Gastroesophageal sphincter (tissue), 3 donors: ENCODE data around the gene MRFAP1L1.

Source experiments
- EP300 ChIP-seq: sonication (generic); formaldehyde crosslinking; IDR thresholded peaks from one replicate; pipeline ENCODE4 v1.6.1; 2017; ENCODE audit warnings: antibody characterized with exemption, mild to moderate bottlenecking
- POLR2A ChIP-seq, 2 donors: fragments of 450-650 bp; IDR thresholded peaks; one replicate each; pipeline ENCODE4 v1.6.1; 2017; ENCODE audit warnings: antibody characterized with exemption in 2 of 2, mild to moderate bottlenecking in 2 of 2, moderate library complexity in 1 of 2
- POLR2AphosphoS5 ChIP-seq: sonication (generic); formaldehyde crosslinking; IDR thresholded peaks from one replicate; pipeline ENCODE4 v1.6.1; 2017; ENCODE audit warnings: antibody characterized with exemption
- TF ChIP-seq, protein P1 (sequence below), 4 experiments: fragments of 200-600 bp in 2 of 4; fragments of 450-650 bp in 2 of 4; sonication (generic) in 1 of 4; IDR thresholded peaks; one replicate each; pipeline ENCODE4 v1.5.1; 2017 to 2019; ENCODE audit warnings: antibody characterized with exemption in 4 of 4, mild to moderate bottlenecking in 2 of 4, moderate library complexity in 2 of 4

DNA sequence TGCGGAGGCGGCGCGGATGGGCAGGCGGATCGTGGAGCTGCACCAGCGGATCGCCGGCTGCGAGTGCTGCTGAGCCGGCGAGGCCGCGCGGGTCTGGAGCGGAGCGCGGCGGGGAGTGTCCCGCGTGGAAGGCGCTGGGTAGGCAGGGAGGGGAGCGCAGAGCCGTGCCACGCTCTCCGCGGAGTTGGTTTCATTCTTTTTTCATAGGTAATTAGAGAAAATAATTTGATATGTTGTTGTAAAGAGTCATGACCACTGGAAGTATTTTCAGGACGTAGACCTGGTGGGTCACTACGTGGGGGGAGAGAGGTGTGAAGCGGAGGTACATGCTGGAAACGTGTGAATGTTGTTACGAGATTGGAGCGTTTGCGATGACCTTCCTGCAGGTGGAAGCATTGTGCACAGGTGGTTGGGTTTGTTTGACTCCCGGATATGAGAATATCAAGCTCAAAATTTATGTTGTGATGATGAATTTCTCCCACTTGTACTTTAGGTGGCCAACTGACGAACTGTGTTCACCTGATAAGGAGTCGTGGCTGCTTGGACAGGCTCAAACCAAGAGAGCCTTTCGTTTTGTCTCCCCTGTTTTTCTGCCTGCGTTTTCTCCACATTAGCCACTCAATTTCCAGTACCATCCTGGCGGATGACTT, 35.0 kb downstream of the MRFAP1L1 start:
- TF ChIP-seq, protein P1, sequence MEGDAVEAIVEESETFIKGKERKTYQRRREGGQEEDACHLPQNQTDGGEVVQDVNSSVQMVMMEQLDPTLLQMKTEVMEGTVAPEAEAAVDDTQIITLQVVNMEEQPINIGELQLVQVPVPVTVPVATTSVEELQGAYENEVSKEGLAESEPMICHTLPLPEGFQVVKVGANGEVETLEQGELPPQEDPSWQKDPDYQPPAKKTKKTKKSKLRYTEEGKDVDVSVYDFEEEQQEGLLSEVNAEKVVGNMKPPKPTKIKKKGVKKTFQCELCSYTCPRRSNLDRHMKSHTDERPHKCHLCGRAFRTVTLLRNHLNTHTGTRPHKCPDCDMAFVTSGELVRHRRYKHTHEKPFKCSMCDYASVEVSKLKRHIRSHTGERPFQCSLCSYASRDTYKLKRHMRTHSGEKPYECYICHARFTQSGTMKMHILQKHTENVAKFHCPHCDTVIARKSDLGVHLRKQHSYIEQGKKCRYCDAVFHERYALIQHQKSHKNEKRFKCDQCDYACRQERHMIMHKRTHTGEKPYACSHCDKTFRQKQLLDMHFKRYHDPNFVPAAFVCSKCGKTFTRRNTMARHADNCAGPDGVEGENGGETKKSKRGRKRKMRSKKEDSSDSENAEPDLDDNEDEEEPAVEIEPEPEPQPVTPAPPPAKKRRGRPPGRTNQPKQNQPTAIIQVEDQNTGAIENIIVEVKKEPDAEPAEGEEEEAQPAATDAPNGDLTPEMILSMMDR (IDR thresholded peaks at IDR 0.05), result peak in 2 of 4 experiments; percentile 4 to 32
- no peak for TF ChIP-seq POLR2A (IDR thresholded peaks at IDR 0.05)
- TF ChIP-seq EP300, result no peak
- no peak for TF ChIP-seq POLR2AphosphoS5
